Pons (tissue), 1 donor: Measurements from ENCODE around the gene PSMB5.

Experiments used
- DNase-seq: peaks from one replicate; pipeline ENCODE4 v3.0.0-alpha.2; 2016; ENCODE audit warnings: low spot score

PSMB5 gene

DNA sequence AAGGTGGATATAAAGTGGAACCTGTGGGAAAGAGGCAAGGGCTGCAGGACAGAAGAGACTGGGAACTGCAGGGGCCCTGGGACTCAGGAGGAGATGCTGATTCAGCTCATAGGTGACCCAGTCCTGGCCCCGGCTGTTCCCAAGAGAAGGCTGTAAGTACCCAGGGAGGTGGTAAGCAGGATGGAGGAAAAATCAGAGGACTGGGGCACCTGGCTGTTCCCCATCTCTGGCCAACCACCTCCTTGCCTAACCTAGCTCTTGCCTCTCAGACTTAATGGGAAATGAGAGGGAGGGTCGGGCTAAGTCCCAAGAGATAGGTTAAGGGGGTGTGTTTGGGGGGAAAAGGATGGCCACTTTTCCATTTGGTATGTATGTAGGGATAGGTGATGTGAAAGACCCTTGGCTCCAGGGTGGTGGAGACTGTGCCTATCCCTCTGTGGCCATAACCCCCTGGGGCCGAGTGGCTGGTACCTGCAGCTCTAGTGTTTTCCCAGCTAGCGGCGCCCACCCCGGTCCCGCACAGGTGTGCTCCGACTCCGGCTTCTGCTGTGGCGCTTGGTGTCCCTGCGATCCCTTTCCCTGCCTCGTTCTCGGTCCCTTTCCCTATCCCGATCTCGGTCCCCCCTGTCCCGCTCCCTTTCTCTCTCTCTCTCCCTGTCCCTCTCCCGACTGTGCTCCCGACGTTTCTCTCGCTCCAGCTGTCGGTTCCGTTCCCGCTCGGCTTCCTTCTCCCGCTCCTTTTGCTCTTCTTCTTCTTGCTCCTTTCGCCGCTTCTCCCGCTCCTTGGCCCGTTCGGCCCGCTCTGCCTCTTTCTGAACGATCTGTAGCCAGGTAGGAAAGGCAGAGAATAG is 24.2 kb upstream of the PSMB5 start:
- no peak for DNase-seq

DNA sequence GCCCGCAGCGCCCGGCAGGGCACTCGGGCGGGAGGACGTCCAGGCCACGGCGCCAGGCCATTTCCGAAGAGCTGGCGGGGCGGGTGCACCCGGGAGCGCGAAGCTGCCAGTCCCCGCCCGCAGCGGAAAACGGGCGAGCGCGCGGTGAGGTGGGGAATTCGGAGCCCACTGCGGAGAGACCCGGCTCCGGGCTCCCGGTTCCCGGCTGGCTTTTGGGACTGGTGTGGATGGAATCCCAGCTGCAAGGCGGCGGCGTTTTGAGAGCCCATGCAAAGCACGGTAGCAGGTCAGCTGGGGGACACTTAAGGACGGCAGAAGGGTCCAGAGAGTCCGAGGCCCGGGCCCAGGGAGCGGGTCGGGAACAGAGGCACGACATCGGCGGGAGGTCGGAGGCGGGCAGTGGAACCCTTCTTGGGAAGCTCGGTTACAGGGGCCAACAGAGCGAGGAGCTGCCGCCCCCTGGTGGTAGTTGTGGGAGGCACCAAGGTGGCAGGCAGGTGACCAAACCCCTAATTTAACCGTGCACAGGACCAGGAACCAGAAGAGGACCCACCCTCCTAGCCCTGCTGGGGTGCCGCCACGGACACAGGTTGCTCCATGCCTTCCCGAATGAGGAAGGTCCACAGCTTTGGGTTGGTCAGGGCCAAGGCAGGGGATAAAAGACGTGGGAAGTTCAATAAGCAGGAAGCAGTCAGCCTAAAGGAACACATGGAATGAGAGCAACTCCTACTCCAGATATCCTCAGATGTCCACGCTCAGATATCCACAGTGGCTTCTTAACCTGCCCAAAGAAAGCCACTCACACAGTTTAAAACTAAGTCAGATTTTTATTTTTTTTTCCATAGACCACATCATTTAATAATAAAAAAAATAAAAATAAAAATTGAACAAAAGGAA is 23.3 kb upstream of the PSMB5 start:
- peak; percentile 75 for DNase-seq

DNA sequence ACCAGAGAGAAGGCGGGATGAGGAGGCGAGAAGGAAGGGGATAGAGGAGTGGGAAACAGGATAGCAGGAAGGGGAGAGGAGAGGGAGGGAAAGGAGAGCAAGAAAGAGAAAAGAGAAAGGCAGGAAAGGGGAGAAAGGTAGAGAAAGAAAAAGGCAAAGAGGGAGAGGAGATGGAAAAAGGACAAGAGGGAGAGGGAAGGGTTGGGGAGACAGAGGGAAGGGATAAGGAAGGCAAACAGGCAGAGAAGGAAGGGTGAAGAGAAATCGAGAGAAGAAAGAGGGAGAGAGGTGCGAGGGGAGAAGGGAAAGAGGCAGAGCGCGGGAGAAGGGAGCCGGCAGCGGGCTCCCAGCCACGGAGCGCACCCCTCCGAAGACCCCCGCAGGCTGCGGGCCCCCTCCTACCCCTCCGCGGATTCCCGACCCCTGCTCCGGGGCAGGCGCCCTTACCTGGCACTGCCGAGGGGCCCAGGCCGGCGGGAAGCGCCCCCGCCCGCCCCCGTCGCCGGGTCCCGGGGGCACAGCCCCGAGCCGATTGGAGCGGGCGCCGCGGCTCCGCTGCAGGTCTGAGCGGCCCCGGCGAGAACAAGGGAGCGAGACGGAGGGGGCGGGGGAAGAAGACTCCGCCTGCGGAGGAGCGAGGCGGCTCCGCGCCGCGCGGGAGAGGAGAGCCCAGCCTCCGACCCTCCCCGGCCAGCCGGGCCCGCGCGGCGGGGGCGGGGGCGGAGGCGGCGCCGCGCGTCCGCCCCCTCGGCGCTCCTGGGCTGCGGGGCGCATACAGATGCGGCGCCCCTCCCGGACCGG is 22.5 kb upstream of the PSMB5 start, which contains the start of gene CDH24:
TSS of gene CDH24 (minus strand) at position 565 of the 801 bp plus-strand sequence. CDS start 1,787 bp downstream, outside the sequence.
- DNase-seq: no peak

DNA sequence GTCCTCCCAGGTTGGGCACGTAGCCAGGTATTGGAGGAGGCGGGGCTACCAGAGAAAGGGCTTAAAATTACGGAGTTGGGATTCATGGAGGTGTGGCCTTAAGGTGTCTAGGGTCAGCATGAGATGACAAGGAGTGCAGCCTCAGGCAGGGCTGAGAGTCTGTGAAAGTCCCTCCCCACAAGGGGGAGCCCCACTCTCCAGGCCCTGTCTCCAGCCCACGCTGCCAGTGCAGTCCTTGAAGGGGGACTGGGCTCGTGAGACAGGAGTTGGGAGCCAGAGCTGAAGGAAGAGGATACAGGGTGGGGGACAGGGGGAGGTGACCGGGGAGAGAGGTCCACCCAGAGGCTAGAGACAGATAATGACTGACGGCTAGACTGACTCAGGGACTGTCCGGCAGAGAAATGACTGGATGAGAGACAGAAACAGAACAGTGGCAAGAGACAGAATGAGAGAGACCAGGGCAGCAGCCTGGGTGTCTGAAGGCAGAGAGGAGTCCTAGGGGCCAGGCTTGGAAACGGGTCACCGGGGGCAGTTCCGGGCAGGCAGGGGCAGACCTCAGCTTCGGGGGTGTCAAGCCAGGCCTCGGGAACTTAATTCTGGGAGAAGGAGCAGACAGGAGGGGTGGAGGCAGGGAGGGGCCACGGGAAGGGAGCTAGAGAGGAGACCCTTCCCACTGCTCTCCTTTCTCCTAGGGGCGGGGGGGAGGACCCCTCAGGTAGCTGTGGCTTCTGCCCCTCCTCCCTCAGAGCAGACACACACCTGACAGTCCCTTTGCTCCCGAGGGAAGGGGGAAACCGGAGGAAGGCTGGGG is 21.6 kb upstream of the PSMB5 start:
- peak; percentile 53 for DNase-seq

DNA sequence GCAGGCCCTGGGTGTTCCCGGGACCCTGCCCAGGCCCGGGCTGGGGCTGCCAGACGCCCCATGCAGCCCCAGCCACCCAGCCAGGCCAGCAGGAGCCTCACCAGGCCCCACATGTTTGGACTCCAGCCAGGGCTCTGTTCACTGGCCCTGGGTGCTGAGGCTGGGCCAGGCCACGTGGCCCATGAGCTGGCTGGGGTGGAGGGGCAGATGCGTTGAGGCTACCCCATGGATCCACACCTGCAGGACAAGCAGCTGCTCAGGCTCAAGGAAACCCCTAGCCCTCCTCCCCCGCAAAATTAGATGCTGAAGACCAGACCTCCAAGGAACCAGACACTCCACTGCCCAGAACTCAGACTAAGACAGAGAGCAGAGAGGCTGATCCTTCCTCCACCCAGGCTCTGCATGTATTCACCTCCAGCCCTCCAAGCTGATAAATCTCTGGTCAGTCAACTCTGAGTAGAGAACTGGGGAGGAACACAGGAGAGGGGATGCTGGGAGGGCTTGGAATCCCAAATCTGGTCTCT is 21.0 kb upstream of the PSMB5 start:
- no peak for DNase-seq

DNA sequence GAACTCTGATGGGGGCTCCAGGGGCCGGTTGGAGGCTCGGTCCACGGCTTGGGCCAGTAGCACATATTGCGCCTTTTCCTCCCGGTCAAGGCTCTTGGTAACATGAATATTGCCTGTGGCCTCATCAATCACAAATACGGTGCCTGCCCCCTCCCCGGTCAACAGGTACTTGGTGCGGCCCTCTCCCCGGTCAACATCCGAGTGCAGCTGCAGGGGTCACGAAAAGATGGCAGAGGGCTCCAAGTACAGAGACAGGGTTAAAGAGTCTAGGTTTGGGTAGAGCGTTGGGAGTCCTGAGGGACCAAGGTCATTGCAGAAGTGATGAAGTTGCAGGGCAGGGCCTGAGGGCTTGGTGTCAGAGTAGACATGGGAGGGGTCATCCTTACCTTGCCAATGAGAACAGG is 20.4 kb upstream of the PSMB5 start:
- no peak for DNase-seq

DNA sequence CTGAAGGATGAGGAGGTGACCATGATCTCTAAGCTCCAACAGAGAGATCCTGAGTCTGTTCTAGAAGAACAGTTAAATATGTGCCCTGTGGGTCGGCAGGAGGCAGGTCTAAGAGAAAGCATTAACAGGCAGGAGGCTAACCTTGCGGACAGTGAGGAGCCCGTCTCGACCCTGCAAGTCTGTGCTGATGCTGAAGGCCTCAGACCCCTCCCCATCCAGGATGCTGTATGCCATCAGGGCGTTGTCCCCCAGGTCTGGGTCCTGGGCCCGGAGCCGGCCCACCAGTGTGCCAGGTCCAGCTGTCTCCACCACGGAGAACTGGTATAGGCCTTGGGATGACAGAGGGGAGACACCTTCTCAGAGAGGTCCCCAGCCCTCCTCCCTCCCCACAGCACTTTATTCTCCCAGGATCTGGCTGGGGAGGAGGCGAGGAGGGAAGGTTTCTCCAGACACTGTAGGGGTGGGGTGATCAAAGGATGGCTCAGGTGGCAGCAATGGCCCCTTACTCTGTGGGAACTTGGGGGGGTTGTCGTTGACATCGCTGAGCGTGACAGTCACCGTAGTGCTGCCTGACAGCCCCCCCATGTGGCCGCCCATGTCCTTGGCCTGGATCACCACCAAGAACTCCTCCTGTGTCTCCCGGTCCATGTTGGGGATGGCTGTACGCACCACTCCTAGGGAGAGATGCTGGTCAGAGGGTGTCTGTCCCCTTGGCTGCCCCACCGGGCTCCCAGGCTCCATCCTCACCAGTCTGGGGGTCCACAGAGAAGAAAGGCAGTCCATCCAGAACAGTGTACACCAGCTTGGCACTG is 19.5 kb upstream of the PSMB5 start:
- DNase-seq: no peak

DNA sequence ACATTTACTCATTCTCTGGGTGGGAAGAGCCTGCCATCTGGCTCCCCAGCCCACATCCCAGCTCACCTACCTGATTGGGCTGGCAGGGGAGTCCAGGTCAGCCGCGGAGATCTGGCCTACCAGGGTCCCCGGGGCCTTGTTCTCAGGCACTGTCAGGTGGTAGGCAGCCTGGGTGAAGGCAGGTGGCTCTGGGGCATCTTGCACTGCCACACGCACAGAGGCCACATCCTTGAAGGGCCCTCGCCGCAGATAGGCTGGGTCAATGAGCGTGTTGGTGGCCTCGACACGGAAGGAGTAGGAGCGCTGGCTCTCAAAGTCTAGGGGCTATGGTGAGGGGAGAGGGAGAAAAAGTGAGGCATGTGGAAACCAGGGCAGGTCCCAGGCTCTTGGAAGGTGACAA is 18.7 kb upstream of the PSMB5 start:
- no peak for DNase-seq

DNA sequence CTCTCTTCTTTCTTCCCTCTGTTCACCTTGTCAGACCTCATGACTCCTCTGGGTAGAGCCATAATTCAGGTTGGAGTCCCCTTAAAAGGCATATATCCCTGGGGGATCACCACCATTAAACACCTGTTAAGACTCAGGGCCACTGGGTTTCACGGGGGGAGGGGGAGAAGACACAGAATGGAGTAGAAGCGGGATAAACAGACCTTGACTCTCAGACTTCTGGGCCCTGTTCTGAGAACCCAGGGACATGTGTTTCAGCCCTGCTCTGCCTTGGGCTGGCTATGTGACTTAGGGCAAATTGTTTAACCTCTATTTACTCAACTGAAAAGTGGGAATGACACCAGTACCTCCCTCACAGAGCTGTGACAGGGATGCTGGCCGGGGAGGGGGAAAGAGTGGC is 18.0 kb upstream of the PSMB5 start:
- DNase-seq: no peak

DNA sequence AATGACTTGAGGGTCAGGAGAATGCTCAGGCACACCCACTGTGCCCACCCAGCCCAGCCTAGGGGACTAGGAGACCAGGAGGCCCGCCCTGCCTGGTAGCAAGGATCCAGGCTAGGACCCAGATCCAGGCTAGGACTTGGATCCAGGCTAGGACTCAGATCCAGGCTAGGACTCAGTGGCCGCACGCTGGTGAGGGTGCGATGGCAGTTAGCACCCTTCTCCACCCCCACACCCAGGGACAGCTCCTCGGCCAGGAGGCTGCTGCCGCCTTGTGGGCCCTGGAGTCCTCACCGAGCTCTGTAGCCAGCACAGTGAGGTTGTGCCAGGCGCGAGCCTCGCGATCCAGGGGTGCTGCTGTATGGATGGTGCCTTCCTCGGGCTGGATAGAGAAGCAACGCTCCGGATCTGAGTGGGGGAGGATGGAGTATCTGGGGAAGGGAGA is 17.5 kb upstream of the PSMB5 start:
- DNase-seq: no peak

DNA sequence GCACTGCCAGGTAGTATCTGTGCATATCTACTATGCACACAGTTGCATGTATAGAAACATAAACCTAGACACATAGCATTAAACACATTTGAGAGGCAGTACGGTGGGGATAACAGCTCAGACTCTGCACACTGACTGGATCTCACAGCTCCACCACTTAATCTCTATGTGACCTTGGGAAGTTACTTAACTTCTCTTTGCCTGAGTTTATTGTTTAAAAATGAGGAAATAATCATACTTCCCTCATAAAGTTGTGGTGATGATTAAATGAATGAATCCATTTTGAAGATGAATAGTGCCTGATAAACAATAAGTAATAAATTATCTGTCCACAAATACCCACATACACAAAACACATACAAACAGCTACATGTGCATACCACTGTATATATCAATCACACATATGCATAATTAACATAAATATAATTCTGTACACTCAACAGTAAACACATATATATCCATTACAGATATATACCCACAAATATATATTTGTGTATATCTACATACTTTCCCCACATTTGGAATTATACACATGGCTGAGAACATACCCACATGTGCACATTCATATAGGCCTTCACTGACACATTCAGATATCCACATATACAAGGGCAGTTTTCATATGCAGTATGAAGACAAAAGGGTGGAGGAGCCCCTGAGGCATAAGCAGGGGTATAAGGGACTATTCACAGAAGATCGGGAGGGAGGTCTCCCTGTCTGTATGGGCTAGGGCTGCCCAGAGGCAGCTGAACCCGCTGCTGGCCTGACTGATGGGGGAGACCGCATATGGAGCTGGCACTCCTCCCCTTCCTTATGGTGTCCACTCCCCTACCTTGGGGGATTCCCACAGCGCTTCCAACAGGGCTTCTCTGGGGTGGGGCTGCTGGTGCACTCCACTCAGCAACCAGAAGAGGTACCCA is 16.7 kb upstream of the PSMB5 start:
- DNase-seq: no peak

DNA sequence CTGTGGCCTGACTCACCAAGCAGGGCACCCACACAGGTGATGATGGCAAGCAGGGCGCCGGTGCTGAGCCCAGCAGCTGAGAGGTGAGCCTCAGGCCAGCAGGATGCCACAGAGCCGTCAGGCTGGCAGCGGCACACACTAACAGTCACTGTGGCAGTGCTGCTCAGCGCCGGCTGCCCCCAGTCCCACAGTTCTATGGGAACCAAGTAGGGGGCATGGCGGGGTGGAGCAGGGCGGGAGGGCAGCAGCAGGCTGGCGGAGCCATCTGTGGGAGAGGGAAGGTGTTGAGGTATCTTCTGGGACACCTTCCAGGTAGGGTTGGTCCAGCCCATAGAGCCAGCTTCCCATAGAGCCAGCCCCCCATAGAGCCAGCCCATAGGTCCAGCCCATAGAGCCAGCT is 14.3 kb upstream of the PSMB5 start:
- DNase-seq: no peak

DNA sequence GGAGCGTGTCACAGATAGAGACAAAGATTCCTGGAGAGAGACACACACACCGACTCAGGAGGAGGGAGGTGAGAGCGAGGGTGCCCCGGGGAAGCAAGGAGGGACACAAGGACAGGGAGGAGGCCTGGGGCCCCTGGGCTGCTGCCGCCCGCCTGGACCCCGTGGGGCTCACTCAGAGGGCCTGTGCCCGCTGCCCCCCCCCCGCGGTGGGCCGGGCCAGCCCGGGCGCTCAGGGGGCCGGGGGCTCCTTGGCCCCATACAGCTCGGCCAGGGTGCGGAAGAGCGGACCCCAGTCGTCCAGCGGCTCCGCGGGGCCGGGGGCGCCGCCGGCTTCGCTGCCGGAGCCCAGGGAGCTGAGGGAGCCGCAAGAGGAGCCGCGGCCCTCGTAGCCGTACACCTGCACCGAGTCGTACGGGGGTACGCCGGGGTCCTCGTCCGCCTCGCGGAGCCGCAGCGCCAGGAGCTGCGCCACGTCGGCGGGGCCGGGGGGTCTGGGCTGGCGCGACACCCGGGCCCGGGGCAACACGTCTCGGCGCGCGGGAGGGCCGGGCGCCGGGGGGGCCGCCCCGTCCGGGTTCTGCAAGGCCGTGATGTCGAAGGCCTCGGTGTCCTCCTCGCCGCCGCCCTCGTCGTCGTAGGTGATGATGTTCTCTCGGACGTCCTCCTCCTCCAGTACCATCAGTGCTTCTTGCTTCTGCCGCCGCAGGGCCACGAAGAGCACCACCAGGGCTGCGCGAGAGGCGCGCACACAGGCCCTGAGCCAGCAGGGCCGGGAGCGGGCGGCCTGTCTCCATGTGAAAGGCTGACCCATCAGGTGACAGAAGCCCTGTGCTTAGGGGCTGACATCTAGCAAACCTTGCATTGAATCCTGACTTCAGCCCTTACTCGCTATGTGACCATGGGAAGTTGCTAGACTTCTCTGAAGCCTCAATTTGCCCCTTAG is 13.3 kb upstream of the PSMB5 start:
- no peak for DNase-seq

DNA sequence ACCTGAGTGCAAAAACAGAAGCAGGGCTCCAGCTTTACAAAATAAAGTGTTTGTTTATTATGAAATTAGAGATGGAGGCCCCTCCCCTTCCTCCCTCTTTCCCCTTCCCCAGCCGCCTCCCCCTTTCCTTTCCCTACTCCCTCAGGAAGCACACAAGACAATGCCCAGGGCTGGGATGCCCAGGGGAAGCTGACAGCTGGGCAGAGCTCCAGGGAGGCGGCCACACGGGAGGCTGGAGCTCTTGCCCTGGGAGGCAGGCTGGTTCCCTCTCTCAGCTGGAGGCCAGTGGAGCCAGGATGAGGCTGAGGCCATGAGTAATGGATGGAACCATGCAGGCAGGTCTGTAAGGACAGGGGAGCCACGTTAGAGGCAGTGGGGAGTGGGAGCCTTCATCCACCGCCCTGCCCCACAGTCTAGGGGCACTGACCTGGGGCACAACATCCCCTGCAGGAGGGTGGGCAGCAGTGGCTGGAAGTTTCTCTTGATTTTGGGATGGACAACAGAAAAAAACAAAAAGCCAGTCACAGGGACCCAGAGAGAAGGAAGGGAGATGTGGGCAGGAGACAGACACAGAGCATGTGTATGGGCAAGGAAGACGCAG is 12.4 kb upstream of the PSMB5 start:
- DNase-seq: no peak

DNA sequence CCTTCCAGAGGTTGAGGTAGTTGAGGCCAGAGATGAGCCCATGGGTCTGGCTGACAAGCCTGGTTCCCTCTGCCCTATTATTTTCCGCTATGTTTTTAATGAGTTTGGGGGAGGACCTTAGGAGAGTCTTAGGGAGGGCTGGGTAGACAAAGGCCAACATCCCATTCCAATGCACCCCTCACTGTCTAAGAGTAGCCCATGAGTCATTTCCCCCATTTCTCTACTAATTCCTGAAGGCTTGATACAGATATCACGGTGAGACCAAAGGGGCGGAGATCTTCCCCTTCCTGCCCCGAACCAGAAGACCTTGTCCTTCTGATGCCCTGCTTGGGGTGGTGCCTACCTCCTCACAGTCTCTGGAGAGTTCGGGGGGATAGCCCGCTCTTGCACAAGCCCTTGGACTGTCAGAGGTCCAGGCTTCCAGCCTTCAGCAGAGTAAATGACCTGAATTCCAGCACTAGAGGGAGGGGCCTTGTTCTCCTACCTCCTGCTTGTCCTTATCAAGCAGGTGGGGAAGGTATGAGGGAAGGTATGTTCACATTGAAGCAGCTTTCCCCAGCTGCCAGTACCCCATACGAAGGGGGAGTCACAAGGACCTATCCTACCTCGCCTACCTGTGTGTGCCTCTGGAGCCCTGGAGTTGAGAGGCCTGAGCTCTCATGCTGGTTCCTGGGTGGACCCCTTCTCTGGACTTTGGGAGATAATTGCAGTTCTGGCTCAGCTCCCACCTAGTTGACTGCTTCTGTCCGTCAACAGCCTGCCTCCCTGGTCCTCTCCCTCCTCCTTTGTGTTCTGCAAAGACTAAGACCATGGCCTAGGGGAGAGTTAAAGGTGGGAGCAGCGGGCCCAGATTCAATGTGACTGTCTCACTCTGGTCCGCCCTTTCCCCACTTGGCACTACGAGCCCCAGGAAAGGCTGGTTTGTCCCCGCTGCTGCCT is 11.0 kb upstream of the PSMB5 start:
- DNase-seq: no peak

DNA sequence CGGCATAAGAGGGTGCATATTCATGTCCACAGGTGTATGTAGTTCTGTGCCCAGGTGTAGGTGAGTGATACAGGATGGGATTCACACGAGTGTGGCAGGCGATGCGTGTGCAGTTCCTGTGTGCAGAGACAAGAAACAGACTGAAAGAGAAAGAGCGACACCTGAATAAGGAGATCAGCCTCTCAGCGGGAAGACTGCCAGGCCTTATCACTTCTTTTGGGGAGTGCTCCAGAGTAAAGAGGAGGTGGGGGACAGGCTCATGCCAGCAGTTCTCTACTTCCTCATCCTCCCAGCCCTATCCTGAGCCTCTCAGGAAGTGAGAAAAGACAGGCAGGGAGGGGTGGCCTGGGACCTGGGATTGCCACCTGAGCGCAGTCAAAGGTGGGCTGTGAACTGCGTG is 10.1 kb upstream of the PSMB5 start:
- DNase-seq: no peak
